Measurements from ENCODE around the gene BPTF. TPM values are rescaled to one million over a fixed set of nuclear protein-coding genes. Genes with fewer than 3 reads are reported as not detected.

The BPTF gene
- total and polyA plus RNA-seq, 2 of the 8 experiments (the other 6 are each of a cell fraction or from before 2014, with no cell fraction given), result 107 to 228 TPM

- TF ChIP-seq POU5F1 (IDR thresholded peaks at IDR 0.05; ENCODE audit: low read depth, low read length) (no peak), E2F6 (IDR thresholded peaks at IDR 0.05) (no peak), PHF8 (conservative IDR thresholded peaks at IDR 0.05; ENCODE audit: low read depth, low read length) (no peak)
These were observed 173.2 kb downstream of the BPTF start (continued) for GRCh38 chr17:67998466-67998865.
